ENCODE results near the gene MCHR2.
"Not testable (repeated sequence)": the region's sequence is repeated elsewhere in the genome, so short reads cannot be mapped to it uniquely, and the experiment has no call there.

Gene MCHR2, protein sequence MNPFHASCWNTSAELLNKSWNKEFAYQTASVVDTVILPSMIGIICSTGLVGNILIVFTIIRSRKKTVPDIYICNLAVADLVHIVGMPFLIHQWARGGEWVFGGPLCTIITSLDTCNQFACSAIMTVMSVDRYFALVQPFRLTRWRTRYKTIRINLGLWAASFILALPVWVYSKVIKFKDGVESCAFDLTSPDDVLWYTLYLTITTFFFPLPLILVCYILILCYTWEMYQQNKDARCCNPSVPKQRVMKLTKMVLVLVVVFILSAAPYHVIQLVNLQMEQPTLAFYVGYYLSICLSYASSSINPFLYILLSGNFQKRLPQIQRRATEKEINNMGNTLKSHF

GRCh38 chr6:99993533-99994251, at the start of gene MCHR2:
Gene MCHR2, minus strand, starts transcription at chr6:99994223. Its CDS starts 38,076 bp downstream, at chr6:99956147.
- DNase-seq: no peak

DNA sequence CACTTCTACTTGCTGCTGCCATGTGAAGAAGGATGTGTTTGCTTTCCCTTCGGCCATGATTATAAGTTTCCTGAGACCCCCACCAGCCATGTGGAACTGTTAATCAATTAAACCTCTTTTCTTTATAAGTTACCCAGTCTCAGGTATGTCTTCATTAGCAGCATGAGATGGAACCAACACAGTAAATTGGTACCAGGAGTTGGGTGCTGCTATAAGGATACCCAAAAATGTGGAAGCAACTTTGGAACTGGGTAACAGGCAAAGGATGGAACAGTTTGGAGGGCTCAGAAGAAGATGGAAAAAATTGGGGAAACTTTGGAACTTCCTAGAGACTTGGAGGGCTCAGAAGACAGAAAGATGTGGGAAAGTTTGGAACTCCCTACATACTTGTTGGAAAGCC, 44.5 kb upstream of the MCHR2 start:
- DNase-seq: not testable (repeated sequence)

- no peak for DNase-seq
Measured at GRCh38 chr6:100035873-100036653, 42.0 kb upstream of the MCHR2 start.

- DNase-seq: no peak
Measured at GRCh38 chr6:100023798-100024197, 29.8 kb upstream of the MCHR2 start.

DNA sequence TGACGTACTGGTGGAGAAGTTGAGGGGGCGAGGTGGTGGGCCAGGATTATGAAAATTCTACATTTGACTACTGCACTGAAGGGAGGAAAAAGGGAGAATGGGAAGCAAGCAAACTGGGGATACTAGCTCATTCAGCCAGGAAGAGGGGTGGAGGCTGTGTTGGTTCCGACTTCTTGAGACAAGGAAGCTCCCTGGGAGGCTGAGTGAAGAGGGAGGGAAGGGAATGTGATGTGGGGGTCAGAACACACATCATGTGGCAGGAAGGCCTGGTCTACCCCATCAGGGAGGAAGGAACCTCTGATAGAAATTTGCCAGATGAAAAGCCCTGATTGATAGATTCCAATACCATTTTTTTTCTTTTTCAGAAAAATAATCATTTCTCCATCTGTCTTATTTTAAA, 28.8 kb upstream of the MCHR2 start:
- DNase-seq: no peak

DNA sequence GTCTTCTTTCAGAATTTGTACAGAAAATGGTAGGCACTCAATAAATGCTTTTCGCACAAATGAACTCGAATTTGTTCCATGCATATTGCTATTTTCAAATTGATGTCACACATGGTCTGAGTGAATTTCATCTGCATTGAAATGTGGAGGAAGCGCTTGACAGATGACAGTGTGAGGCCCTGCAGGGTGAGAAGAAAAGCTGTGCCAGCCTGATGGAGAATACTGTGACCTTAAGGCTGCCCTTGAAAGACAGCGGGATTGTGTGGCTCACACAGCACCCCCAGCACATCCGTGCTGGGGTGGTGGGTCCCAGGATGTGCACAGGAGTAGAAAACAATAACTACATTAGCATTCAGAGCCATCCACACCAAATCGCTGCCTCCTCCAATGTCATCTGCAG, 14.8 kb upstream of the MCHR2 start:
- no peak for DNase-seq

- DNase-seq: no peak
Measured at GRCh38 chr6:100001915-100002388, 7.9 kb upstream of the MCHR2 start.

DNA sequence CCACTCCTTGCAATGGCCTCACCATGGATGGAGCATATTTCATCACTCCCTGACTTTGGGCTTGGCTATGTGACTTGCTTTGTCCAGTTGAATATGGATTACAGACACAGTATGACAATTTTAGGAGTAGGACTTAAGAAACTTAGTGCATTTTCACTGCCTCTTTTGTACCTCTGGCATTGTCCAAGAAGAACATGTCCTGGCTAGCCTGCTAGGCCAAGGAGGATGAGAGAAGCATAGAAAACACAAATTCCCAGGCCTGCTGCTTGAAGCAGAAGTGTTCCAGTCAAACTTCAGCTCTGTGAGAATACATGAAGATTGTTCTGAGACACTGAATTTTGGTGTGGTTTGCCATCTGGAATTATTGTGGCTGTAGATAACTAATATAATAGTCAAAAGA, 3.1 kb upstream of the MCHR2 start:
- no peak for DNase-seq

DNA sequence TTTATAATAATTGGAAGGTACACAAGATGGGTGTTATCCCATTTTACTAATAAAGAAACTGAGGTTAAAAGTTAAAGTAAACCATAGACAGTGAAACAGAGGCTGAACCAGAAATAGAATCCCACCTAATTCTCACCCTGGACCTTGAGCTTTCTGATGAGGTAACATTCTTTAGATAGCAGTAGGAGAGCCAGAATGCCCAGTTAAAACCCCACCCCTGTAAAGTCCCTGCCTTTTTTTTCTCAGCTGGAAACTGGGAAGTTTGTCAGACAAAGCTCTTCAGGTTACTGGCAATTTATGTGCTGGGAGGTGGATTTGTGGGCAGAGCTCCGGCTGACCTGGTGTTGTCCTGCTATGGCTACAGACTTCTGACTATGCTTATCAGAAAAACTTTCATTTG, 1.9 kb upstream of the MCHR2 start:
- no peak for DNase-seq

DNA sequence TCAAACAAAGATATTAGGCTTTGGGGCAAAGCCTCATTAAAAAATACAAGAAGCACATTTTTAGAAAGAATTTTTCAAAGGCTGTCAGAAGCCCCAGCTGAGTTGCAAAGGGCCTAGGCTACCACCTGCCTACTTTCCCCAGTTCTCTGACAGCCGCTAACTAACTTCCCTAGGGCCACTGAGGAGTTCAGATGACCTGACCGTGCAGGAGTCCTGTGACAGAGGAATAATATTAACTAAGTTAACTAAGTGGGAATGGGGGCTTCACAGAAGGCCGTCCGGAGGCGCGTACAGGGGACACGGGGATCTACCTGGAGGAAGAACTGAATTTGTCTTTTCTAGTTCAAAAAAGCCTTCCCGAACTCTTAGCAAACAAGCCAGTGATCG, 884 bp downstream of the MCHR2 start:
- DNase-seq: no peak

DNA sequence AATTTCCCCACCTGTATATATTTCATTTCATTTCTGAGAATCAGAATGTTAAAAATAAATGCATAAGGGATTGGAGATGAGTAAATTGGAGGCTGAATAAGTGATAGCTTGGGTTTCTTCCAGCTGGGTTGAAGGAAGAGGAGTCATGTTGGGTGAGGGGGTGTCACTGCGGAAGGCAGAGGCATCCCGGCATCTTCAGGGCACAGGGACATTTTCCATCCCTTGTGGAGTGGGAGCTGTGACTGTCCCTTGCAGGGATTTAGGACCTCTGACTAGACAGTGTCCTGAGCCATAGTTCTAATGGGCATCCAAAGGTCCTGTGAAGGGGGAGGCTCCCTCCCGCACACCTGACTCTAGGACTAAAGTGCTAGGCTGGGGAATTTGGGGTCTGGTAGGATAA, 2.1 kb downstream of the MCHR2 start:
- DNase-seq: no peak

GRCh38 chr6:99980741-99981140, 13.3 kb downstream of the MCHR2 start:
- DNase-seq: no peak

- no peak for DNase-seq
Measured at GRCh38 chr6:99979953-99980352, 14.1 kb downstream of the MCHR2 start.

DNA sequence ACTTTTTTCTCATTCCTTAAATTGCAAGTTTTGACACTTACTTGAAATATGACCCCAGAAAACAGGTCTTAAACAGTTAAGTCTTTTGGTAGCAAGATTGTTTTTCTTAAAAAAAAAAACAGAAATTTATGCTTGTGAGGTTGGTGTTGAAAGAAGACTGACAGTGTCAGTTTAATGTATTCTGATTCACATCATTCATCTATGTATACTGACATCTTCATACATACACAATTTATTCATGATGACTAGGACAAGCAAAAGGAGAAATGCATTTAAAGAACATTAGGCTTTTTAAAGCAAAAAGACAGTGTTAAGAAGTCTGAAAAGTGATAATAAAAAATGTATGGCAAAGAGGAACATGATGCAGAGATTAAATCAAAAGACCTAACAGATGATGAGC, 27.0 kb downstream of the MCHR2 start:
- no peak for DNase-seq

GRCh38 chr6:99960027-99960426, 34.0 kb downstream of the MCHR2 start:
- no peak for DNase-seq

DNA sequence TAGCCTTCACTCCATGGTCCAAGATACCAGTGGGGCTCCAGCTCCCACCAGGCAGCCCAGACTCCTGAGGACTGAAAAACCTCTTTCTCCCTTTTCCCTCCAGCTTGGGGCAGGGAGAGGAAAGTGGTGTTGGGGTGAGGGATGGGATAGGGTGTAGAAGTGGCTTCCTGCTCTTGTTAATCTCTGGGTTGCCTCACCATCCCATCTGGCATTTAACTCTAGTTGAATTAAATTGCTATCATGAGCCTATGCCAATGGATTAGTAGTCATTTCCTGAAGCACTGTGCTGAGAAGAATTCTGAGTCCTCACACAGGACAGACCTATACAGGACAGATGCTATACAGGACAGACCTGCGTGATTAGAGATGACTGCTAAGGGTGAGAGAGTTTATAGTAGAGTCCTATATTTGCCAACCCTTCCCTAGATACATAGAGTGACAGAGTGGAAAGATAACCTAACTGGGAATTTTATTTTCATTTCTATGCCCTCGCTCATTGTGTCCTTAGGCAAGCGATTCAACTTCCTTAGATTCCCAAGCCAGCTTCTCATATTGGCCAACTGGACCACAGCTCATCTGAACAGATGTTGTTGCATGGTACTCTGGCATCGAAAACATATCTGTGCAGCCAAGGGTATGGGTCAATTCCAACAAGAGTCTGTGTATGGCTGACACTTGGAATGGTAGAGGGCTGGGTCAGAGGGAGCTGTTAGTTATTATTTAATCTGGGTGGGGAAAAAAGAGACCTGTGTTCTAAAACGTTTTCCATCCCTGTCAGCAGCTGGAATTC, 42.8 kb downstream of the MCHR2 start:
- DNase-seq: no peak

DNA sequence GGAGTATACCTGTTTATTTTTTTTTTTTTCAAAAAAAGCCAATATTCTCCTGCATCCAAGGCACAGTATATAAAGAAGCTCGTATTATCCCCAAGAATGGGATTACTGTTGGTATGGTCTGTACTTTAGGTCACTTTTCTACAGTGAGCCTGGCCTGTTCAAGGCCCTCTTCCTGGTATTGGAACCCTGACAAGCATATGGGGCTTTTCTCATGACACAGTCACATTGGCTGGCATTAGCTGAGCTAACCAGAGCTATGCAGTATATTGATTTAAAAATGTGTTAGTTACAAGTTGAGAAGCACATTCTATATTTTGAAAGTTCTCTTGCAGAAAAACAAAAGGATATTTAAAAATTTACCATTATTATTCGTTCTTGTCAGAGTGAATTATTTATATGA, 48.0 kb downstream of the MCHR2 start:
- no peak for DNase-seq

DNA sequence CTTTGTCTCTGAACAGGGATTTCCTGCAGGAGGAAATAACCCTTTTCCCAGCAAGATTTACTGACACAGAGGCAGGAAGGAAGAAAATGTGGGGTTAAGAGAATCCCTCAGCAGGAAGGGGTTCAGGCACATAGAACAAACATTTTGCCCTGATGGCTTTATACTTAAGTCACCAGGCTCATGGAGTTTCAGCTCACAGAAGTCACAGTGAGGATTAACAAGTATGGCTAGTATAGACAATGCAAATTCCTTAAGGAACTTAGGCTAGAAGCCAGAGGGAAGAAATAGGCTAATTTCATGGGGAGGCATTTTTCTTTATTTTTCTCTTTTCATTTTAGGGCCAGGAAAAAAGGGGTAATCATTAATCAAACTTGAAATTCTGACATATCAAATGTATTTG, 50.2 kb downstream of the MCHR2 start:
- no peak for DNase-seq

- DNase-seq: no peak
Measured at GRCh38 chr6:99940582-99940981, 53.4 kb downstream of the MCHR2 start.

- no peak for DNase-seq
Measured at GRCh38 chr6:99933129-99933528, 60.9 kb downstream of the MCHR2 start.

- DNase-seq: no peak
Measured at GRCh38 chr6:99912657-99913056, 81.4 kb downstream of the MCHR2 start.

- DNase-seq: no peak
Measured at GRCh38 chr6:99905209-99906106, 88.6 kb downstream of the MCHR2 start.

Measured in cerebellar nuclear complex (tissue), 1 donor.